ENCODE data around the gene NSUN3. TPM values are rescaled to one million over a fixed set of nuclear protein-coding genes. Genes with fewer than 3 reads are reported as not detected.

Gene NSUN3
- total and polyA plus RNA-seq, 2 of the 8 experiments (the other 6 are each of a cell fraction or from before 2014, with no cell fraction given): 2.1 to 5.1 TPM

- H3K27ac ChIP-seq (ENCODE audit: low read depth, low read length): no peak overlapping the region
- H2AFZ ChIP-seq (ENCODE audit: low read length): no peak overlapping the region
- no peak overlapping the region for H2BK120ac ChIP-seq (replicated peaks; ENCODE audit: low read depth, low read length)
- no peak overlapping the region for H3K4ac ChIP-seq (replicated peaks; ENCODE audit: insufficient read length, low read depth, low read length)
- no peak overlapping the region for H3K56ac ChIP-seq (replicated peaks; ENCODE audit: insufficient read length, low read depth, low read length)
- H2AK5ac ChIP-seq (ENCODE audit: low read depth, low read length): no peak overlapping the region
- POLR2A ChIA-PET (ENCODE audit: partially characterized antibody): no interaction called here
- H4K20me1 ChIP-seq (replicated peaks in 1 of 2; ENCODE audit: control insufficient read depth in 1 of 2, insufficient read depth in 2 of 2, low read length in 2 of 2): no peaks in the 10 kb centered on the region
- no peak overlapping the region for H3K4me2 ChIP-seq (ENCODE audit: insufficient read depth in 1 of 2, low read depth in 2 of 2, low read length in 2 of 2)
- no peak overlapping the region for H2BK20ac ChIP-seq (ENCODE audit: low read length)
- no peaks in the 10 kb centered on the region for H3K4me1 ChIP-seq (replicated peaks in 1 of 4; ENCODE audit: control insufficient read depth in 3 of 4, insufficient read depth in 4 of 4, low read length in 3 of 4)
- H3K27me3 ChIP-seq (replicated peaks in 1 of 4; ENCODE audit: control insufficient read depth in 3 of 4, extremely low read depth in 1 of 4, insufficient read depth in 3 of 4, low read length in 3 of 4): no peaks in the 10 kb centered on the region
- no peaks in the 10 kb centered on the region; a peak in 1 of 8 replicates for H3K36me3 ChIP-seq (ENCODE audit: control insufficient read depth in 2 of 4, insufficient read depth in 4 of 4, low read length in 3 of 4)
- no peak overlapping the region for H3K9ac ChIP-seq (replicated peaks in 1 of 4; ENCODE audit: extremely low read depth in 1 of 4, low read depth in 3 of 4, low read length in 3 of 4)
- no peaks in the 10 kb centered on the region for H3K23me2 ChIP-seq (ENCODE audit: low read depth, low read length)
- H4K8ac ChIP-seq (ENCODE audit: extremely low read depth, insufficient read depth, low read length): no peak overlapping the region
- H2BK5ac ChIP-seq (ENCODE audit: low read depth, low read length): no peak overlapping the region
- H3K4me3 ChIP-seq (ENCODE audit: extremely low read depth in 1 of 4, insufficient read depth in 2 of 4, low read depth in 3 of 4, low read length in 4 of 4): no peak overlapping the region
- H3K9me3 ChIP-seq (ENCODE audit: insufficient read depth in 2 of 2, low read depth in 1 of 2, low read length in 1 of 2): peaks cover 0 to 2% of the 10 kb centered on the region in 2 experiments; a peak in 2 of 4 replicates
- no peak for DNase-seq (ENCODE audit: low read depth in 1 of 2, low spot score in 2 of 2)
- no peak overlapping the region for H2BK12ac ChIP-seq (ENCODE audit: low read depth, low read length)
- FAIRE-seq: no peak
- H3K14ac ChIP-seq (ENCODE audit: insufficient read length): no peak overlapping the region
- no peak overlapping the region for H3K23ac ChIP-seq (ENCODE audit: insufficient read length)
- no peak overlapping the region for H4K91ac ChIP-seq (replicated peaks; ENCODE audit: insufficient read length, low read length)
- WGBS, 2 experiments (ENCODE audit: extremely low coverage in 1 of 2, insufficient coverage in 1 of 2, insufficient read length in 1 of 2, insufficient replicate concordance in 2 of 2, low coverage in 1 of 2, low lambda C conversion rate in 2 of 2, missing lambda C conversion rate in 1 of 2): 97% methylated on average over 6 of the region's 6 CpGs; no CpG with 5 or more reads in 1 of the 2 experiments
- H4K5ac ChIP-seq (ENCODE audit: insufficient read length, low read depth, low read length): no peak overlapping the region
- H3K79me1 ChIP-seq (ENCODE audit: low read depth, low read length): no peaks in the 10 kb centered on the region
- H3K79me2 ChIP-seq (ENCODE audit: control insufficient read depth in 1 of 2, insufficient read depth in 2 of 2, low read length in 2 of 2): no peaks in the 10 kb centered on the region
- H3K18ac ChIP-seq (ENCODE audit: extremely low read depth, low read length): no peak overlapping the region
- CTCF ChIA-PET (ENCODE audit: partially characterized antibody): interaction anchor here (0.6 to 3.0 kb wide), 7 partner anchors 8 to 174 kb away, joined by 3 to 15 read pairs (median 3); partner anchors contain the start of genes DHFR2 and NSUN3
- H2BK15ac ChIP-seq (ENCODE audit: low read length): no peak overlapping the region
Observed at GRCh38 chr3:94070341-94070911, 7.6 kb downstream of the NSUN3 start.
